ENCODE measurements around the gene PCDHAC2.

- TF ChIP-seq EZH2 (IDR thresholded peaks at IDR 0.05) (no peak), POLR2AphosphoS5 (IDR thresholded peaks at IDR 0.05; ENCODE audit: borderline replicate concordance, low read depth, low read length) (no peak), FOXP2 (optimal IDR thresholded peaks at IDR 0.05; ENCODE audit: control extremely low read depth, extremely low read length, insufficient read depth) (no peak)
Measured at GRCh38 chr5:140973550-140973949, 7.3 kb downstream of the PCDHAC2 start.
